Measurements from ENCODE around the gene ZBTB47. TPM values are rescaled to one million over a fixed set of nuclear protein-coding genes. Genes with fewer than 3 reads are reported as not detected.
A peak's percentile ranks its signal among the peaks of the same experiment; 100 is the strongest.

ZBTB47 gene
- total RNA-seq, 1 donor = 41.3 TPM

DNA sequence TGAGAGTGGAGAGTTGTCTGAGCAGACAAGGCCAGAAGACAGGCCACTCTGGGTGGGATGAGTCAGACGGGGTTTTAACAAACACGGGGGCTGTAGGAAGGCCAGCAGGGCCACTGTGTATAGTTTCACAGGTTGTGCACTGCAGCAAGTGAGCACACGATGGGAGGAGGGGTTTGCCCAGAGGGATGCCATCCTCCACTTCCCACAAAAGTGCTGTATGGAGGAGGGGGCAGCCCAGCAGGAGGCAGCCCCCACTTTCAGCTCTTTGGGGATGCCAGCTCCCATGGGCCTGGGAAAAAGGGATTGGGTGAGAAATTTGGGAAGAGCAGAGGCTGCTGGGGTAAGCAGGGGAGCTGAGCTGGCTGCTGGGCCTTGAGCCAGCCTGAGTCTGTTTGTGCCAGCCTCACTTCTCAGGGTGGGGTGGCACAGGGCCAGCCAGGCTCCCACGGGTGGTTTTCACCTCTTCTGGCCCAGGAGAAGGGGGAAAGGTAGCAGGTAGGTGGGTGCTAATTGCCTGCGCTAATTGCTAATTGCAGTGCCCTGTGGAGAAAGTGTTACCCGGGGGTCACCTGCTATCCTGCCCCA, 6.7 kb downstream of the ZBTB47 start:
- no peak overlapping the region for H2AFZ ChIP-seq (ENCODE audit: low read length)
- H4K20me1 ChIP-seq (ENCODE audit: insufficient read depth, low read length) = peaks cover 53% of the 10 kb centered on the region
- DNase-seq (ENCODE audit: insufficient read length, low spot score, missing footprints) = peak; percentile 95
- no peak overlapping the region for H3K4me3 ChIP-seq (ENCODE audit: insufficient read depth, low read length)
- H3K36me3 ChIP-seq (ENCODE audit: insufficient read depth, low read length) = peaks cover 20% of the 10 kb centered on the region
- TF ChIP-seq, protein P1, sequence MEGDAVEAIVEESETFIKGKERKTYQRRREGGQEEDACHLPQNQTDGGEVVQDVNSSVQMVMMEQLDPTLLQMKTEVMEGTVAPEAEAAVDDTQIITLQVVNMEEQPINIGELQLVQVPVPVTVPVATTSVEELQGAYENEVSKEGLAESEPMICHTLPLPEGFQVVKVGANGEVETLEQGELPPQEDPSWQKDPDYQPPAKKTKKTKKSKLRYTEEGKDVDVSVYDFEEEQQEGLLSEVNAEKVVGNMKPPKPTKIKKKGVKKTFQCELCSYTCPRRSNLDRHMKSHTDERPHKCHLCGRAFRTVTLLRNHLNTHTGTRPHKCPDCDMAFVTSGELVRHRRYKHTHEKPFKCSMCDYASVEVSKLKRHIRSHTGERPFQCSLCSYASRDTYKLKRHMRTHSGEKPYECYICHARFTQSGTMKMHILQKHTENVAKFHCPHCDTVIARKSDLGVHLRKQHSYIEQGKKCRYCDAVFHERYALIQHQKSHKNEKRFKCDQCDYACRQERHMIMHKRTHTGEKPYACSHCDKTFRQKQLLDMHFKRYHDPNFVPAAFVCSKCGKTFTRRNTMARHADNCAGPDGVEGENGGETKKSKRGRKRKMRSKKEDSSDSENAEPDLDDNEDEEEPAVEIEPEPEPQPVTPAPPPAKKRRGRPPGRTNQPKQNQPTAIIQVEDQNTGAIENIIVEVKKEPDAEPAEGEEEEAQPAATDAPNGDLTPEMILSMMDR (IDR thresholded peaks at IDR 0.05; ENCODE audit: extremely low read depth, low read depth, low read length) = no peak
- H3K9me3 ChIP-seq (ENCODE audit: low read depth, low read length) = no peaks in the 10 kb centered on the region
- no peak overlapping the region for H3K4me2 ChIP-seq (ENCODE audit: insufficient read depth, low read length)
- no peak overlapping the region for H3K27ac ChIP-seq (ENCODE audit: low read depth, low read length)
- peaks cover 22% of the 10 kb centered on the region for H3K4me1 ChIP-seq (ENCODE audit: insufficient read depth, low read length)
- peaks cover 22% of the 10 kb centered on the region for H3K79me2 ChIP-seq (ENCODE audit: insufficient read depth, low read length)
- no peaks in the 10 kb centered on the region for H3K27me3 ChIP-seq (ENCODE audit: insufficient read depth, low read length)

DNA sequence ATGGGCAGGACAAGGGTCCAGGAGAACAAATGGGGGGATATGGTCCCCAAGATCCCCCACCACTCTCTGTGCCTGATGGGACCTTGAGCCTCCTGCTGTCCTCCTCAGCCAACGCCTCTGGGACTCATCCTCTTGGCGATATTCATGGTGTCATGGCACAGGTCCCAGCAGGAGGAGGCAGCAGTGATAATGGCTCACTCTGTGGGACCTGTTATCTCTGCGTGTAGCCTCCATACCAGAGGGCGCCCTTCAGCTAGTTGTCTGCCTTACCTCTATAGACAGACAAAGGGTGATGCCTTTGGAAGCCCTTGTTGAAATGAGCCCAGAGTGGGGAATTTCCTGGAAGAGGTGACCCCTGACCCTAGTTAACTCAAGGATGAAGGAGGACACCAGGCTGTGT, 7.4 kb downstream of the ZBTB47 start:
- peaks cover 46% of the 10 kb centered on the region for H4K20me1 ChIP-seq (ENCODE audit: insufficient read depth, low read length)
- no peak overlapping the region for H3K27ac ChIP-seq (ENCODE audit: low read depth, low read length)
- H3K4me3 ChIP-seq (ENCODE audit: insufficient read depth, low read length) = no peak overlapping the region
- TF ChIP-seq, protein P1 (IDR thresholded peaks at IDR 0.05; ENCODE audit: extremely low read depth, low read depth, low read length) = no peak
- peaks cover 15% of the 10 kb centered on the region for H3K79me2 ChIP-seq (ENCODE audit: insufficient read depth, low read length)
- H2AFZ ChIP-seq (ENCODE audit: low read length) = no peak overlapping the region
- peaks cover 15% of the 10 kb centered on the region for H3K4me1 ChIP-seq (ENCODE audit: insufficient read depth, low read length)
- H3K9me3 ChIP-seq (ENCODE audit: low read depth, low read length) = no peaks in the 10 kb centered on the region
- no peaks in the 10 kb centered on the region for H3K27me3 ChIP-seq (ENCODE audit: insufficient read depth, low read length)
- no peak overlapping the region for H3K4me2 ChIP-seq (ENCODE audit: insufficient read depth, low read length)
- DNase-seq (ENCODE audit: insufficient read length, low spot score, missing footprints) = peak; percentile 88
- peaks cover 20% of the 10 kb centered on the region for H3K36me3 ChIP-seq (ENCODE audit: insufficient read depth, low read length)

DNA sequence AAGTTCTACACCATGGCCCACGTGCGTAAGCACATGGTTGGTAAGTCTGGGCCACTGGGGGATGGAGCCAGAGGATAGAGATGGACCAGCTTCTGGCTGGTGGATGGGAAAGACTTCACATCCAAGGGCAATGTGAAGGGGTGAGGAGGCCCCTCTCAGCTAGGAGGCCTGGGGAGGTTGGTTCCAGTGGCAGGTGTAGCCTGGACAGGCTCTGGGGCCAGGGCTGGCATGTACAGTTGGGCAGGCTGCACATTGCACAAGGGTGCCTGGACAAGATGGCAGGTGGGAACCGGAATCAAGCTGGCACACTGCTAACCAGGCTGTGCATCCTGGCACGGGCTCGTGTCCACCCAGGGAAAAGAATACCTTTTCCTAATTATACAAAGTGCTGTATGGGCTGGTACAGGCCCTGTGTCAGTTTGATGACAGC, 8.1 kb downstream of the ZBTB47 start:
- H3K4me1 ChIP-seq (ENCODE audit: insufficient read depth, low read length) = peaks cover 9% of the 10 kb centered on the region
- TF ChIP-seq, protein P1 (IDR thresholded peaks at IDR 0.05; ENCODE audit: extremely low read depth, low read depth, low read length) = no peak
- H3K4me2 ChIP-seq (ENCODE audit: insufficient read depth, low read length) = no peak overlapping the region
- peaks cover 8% of the 10 kb centered on the region for H3K79me2 ChIP-seq (ENCODE audit: insufficient read depth, low read length)
- no peak overlapping the region for H2AFZ ChIP-seq (ENCODE audit: low read length)
- no peaks in the 10 kb centered on the region for H3K9me3 ChIP-seq (ENCODE audit: low read depth, low read length)
- no peak overlapping the region for H3K27ac ChIP-seq (ENCODE audit: low read depth, low read length)
- H3K4me3 ChIP-seq (ENCODE audit: insufficient read depth, low read length) = no peak overlapping the region
- H3K36me3 ChIP-seq (ENCODE audit: insufficient read depth, low read length) = peaks cover 20% of the 10 kb centered on the region
- peak; percentile 78 for DNase-seq (ENCODE audit: insufficient read length, low spot score, missing footprints)
- no peaks in the 10 kb centered on the region for H3K27me3 ChIP-seq (ENCODE audit: insufficient read depth, low read length)
- peaks cover 39% of the 10 kb centered on the region for H4K20me1 ChIP-seq (ENCODE audit: insufficient read depth, low read length)

GRCh38 chr3:42662037-42662812, 8.7 kb downstream of the ZBTB47 start:
- H4K20me1 ChIP-seq (ENCODE audit: insufficient read depth, low read length) = peaks cover 34% of the 10 kb centered on the region
- peaks cover 9% of the 10 kb centered on the region for H3K4me1 ChIP-seq (ENCODE audit: insufficient read depth, low read length)
- TF ChIP-seq, protein P1 (IDR thresholded peaks at IDR 0.05; ENCODE audit: extremely low read depth, low read depth, low read length) = no peak
- peaks cover 2% of the 10 kb centered on the region for H3K79me2 ChIP-seq (ENCODE audit: insufficient read depth, low read length)
- no peak overlapping the region for H3K4me2 ChIP-seq (ENCODE audit: insufficient read depth, low read length)
- H3K27me3 ChIP-seq (ENCODE audit: insufficient read depth, low read length) = no peaks in the 10 kb centered on the region
- no peak overlapping the region for H3K4me3 ChIP-seq (ENCODE audit: insufficient read depth, low read length)
- peak; percentile 87 for DNase-seq (ENCODE audit: insufficient read length, low spot score, missing footprints)
- H3K9me3 ChIP-seq (ENCODE audit: low read depth, low read length) = no peaks in the 10 kb centered on the region
- H3K27ac ChIP-seq (ENCODE audit: low read depth, low read length) = no peak overlapping the region
- H2AFZ ChIP-seq (ENCODE audit: low read length) = no peak overlapping the region
- H3K36me3 ChIP-seq (ENCODE audit: insufficient read depth, low read length) = peaks cover 20% of the 10 kb centered on the region
